ENCODE results near the gene CSPG5.

Gene CSPG5

DNA sequence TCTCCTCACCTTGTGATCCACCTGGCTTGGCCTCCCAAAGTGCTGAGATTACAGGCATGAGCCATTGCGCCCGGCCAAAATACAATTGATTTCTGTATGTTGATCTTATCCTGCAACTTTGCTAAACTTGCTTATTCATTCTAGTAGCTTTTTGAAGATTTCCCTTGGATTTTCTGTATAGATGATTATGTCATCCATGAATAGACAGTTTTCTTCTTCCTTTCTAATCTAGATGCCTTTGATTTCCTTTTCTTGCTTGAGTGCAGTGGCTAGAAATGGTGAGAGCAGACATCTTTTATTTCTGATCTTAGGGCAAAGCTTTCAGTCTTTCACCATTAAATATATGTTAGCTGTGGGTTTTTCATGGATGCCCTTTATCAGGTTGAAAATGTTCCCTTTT, 60.7 kb downstream of the CSPG5 start:
- Histone ChIP-seq H3K9ac (ENCODE audit: low read depth, low read length) (no peak overlapping the region), H3K27me3 (ENCODE audit: control insufficient read depth, insufficient read depth, low read length) (peaks cover 9% of the 10 kb centered on the region), H3K4me1 (ENCODE audit: control insufficient read depth, insufficient read depth, low read length) (peaks cover 11% of the 10 kb centered on the region; the same call in 1 of the 2 replicates), H3K36me3 (ENCODE audit: control insufficient read depth, insufficient read depth, low read length) (no peaks in the 10 kb centered on the region), H3K9me3 (ENCODE audit: control insufficient read depth, insufficient read depth, low read length) (no peaks in the 10 kb centered on the region), H3K27ac (ENCODE audit: low read depth, low read length) (no peak overlapping the region), H3K4me3 (ENCODE audit: low read depth, low read length) (no peak overlapping the region)

DNA sequence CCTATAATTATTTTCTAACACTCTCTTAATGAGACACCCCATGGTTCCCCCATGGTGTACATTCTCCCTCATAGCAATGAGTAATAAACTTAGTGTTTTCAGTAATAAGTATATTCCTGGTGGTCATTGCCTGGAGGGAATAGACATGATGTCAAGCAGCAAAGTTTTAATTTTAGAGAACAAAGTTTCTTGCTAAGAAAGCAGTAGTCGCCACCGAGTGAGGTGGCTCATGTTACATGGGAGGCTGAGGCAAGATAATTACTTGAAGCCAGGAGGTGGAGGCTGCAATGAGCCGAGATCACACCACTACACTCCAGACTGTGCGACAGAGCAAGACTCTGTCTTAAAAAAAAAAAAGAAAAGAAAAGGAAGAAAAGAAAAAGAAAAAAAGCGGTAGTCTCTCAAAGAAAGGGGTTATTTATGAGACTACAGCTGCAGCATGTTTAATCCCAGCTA, 62.8 kb downstream of the CSPG5 start:
- Histone ChIP-seq H3K36me3 (ENCODE audit: control insufficient read depth, insufficient read depth, low read length) (peaks cover 7% of the 10 kb centered on the region), H3K4me3 (ENCODE audit: low read depth, low read length) (no peak overlapping the region), H3K27ac (ENCODE audit: low read depth, low read length) (no peak overlapping the region), H3K27me3 (ENCODE audit: control insufficient read depth, insufficient read depth, low read length) (no peaks in the 10 kb centered on the region), H3K9me3 (ENCODE audit: control insufficient read depth, insufficient read depth, low read length) (no peaks in the 10 kb centered on the region), H3K9ac (ENCODE audit: low read depth, low read length) (no peak overlapping the region), H3K4me1 (ENCODE audit: control insufficient read depth, insufficient read depth, low read length) (peaks cover 5% of the 10 kb centered on the region; the same call in 1 of the 2 replicates)

DNA sequence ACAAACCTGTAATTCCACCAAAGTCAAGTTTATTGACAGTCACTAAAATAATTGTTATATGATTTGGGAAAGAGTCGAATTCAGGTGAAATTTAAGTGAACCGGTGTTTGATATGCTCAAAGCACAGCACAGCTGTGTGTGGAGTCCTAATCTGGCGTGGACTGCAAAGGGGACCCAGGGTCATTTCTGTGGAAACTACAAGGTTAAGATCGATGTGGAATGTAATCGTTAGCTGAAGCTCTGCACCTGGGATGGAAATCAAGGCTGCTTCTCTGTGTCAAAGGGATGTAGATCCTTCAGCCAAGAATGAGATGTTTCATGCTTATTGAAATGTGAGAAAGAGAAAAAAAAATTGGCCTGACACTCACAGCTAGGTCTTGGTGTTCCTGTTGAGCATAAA, 63.6 kb downstream of the CSPG5 start:
- Histone ChIP-seq H3K4me3 (ENCODE audit: low read depth, low read length) (no peak overlapping the region), H3K27ac (ENCODE audit: low read depth, low read length) (no peak overlapping the region), H3K9ac (ENCODE audit: low read depth, low read length) (no peak overlapping the region), H3K36me3 (ENCODE audit: control insufficient read depth, insufficient read depth, low read length) (peaks cover 14% of the 10 kb centered on the region), H3K27me3 (ENCODE audit: control insufficient read depth, insufficient read depth, low read length) (no peaks in the 10 kb centered on the region), H3K9me3 (ENCODE audit: control insufficient read depth, insufficient read depth, low read length) (no peaks in the 10 kb centered on the region), H3K4me1 (ENCODE audit: control insufficient read depth, insufficient read depth, low read length) (no peaks in the 10 kb centered on the region)

DNA sequence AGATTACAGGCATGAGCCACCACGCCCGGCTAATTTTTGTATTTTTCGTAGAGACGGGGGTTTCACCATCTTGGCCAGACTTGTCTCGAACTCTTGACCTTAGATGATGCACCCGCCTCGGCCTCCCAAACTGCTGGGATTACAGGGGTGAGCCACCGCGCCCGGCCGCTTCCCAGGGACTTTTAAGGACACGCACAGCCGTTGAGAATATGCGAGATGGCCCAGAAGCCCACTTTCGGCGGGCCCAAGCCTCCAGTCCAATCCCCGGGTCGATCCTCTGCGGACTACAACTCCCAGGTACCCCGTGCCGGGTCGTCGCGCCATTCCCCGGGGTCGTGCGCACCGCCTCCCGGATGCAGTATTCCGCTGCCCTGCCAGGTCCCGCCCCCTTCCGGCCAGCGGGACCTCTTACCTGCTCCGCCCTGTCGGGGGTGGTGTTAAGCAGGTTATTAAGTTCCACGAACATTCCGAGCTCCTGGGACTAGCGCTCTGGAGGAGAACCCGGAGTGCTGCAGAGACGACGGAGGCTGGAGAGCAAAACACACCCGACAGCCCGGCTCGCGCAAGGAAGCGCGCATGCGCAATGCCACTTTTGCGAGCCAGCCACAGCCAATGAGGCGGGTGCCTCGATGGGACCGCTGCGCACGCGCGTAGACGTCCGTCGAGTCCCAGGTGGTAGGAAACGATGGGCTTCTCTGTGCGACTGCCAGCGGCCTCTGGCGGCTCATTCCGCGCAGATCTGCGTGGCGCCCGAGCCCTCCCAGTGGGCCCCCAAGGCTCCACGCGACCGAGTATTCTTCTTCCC, 65.3 kb downstream of the CSPG5 start, which contains the start of gene ELP6:
Gene ELP6, minus strand, starts transcription at position 588 of the 805 bp plus-strand sequence. Its CDS starts 122 bp downstream, at position 466.
- peak within 1 kb of the TSS; percentile 100 for H3K27ac ChIP-seq (ENCODE audit: low read depth, low read length)
- peaks cover 28% of the 10 kb centered on the region for H3K36me3 ChIP-seq (ENCODE audit: control insufficient read depth, insufficient read depth, low read length)
- no peaks in the 10 kb centered on the region for H3K9me3 ChIP-seq (ENCODE audit: control insufficient read depth, insufficient read depth, low read length)
- H3K27me3 ChIP-seq (ENCODE audit: control insufficient read depth, insufficient read depth, low read length), result no peaks in the 10 kb centered on the region
- H3K4me1 ChIP-seq (ENCODE audit: control insufficient read depth, insufficient read depth, low read length), result no peaks in the 10 kb centered on the region
- peak within 1 kb of the TSS; percentile 82 for H3K9ac ChIP-seq (ENCODE audit: low read depth, low read length)
- peak within 1 kb of the TSS; percentile 88 for H3K4me3 ChIP-seq (ENCODE audit: low read depth, low read length)

DNA sequence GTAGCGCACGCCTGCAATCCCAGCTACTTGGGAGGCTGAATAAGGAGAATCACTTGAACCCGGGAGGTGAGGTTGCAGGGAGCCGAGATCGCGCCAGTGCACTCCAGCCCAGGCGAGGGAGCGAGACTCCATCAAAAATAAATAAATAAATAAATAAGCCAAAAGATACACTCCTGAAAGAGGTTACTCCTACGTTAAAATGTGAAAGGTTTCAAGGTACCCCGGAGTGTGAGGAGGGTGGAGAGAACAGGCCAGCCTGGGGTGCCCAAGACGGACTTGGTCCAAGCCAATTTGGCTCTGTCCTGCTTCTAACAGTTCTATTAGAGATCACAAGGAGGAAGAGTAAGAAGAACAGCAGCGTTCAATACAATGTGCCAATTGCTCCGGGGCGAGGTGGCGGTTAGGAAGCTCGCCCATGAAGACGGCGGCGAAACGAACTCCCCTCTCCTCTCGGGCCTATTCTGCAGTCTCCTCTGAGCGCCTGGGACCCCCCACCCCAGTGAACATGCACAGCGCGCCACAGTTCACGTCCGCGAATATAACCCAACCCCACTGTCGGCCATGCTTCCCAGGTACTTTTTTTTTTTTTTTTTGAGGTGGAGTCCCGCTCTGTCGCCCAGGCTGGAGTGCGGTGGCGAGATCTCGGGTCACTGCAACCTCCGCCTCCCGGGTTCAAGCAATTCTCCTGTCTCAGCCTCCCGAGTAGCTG, 66.1 kb downstream of the CSPG5 start:
- Histone ChIP-seq H3K27ac (ENCODE audit: low read depth, low read length) (peak overlapping the region; percentile 100), H3K36me3 (ENCODE audit: control insufficient read depth, insufficient read depth, low read length) (peaks cover 35% of the 10 kb centered on the region), H3K27me3 (ENCODE audit: control insufficient read depth, insufficient read depth, low read length) (no peaks in the 10 kb centered on the region), H3K9me3 (ENCODE audit: control insufficient read depth, insufficient read depth, low read length) (no peaks in the 10 kb centered on the region), H3K4me1 (ENCODE audit: control insufficient read depth, insufficient read depth, low read length) (no peaks in the 10 kb centered on the region), H3K9ac (ENCODE audit: low read depth, low read length) (peak overlapping the region; percentile 80), H3K4me3 (ENCODE audit: low read depth, low read length) (peak overlapping the region; percentile 88)

Data from HUES48 (cell line).